ENCODE data around the gene PLA2G4B. TPM values are rescaled to one million over a fixed set of nuclear protein-coding genes. Genes with fewer than 3 reads are reported as not detected.

PLA2G4B gene
- total and polyA plus RNA-seq, 2 of the 8 experiments (the other 6 are each of a cell fraction or from before 2014, with no cell fraction given), result 4.2 to 9.2 TPM

DNA sequence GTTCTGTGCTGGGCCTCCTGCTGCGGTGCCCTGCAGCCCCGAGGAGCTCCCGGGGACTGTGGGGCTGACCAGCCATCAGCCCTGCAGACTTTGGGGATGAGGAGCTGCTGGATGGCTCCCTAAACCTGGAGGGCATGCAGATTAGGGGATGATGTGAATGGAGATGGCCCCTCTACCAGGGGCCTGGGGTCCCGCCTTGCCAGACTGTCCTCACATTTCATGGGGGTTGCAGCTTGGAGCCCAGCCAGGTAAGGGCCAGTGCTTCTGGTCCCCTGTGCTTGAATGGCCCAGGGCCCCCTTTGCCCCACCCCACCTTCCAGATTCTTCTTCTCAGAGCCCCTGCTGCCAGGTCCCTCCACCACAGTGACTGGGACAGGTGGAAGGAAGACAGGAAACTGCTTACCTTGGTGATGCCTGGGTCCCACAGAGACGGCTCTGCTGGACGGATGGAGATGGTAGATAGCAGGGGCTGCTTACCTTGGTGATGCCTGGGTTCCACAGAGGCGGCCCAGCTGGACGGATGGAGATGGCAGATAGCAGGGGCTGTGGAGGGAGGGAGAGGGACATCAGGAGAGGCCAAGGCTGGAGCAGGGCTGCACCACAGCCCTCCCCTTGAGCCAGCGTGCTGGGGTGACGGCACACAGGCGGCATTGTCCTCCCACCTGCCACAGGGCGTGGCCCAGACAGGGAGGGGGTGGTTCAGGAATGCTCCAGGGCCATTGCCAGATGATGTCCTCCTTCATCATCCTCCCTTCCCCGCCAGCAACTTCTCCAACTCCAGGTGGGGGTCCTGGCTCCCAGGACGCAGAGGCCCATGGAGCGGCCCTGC lies 55.0 kb downstream of the PLA2G4B start, which contains the start of gene SPTBN5:
SPTBN5 (minus strand) TSS at position 632 of the 829 bp plus-strand sequence; CDS start at position 76, 556 bp downstream.
- H2BK120ac ChIP-seq (replicated peaks; ENCODE audit: low read depth, low read length), result no peak within 1 kb of the TSS
- 91% methylated on average over 15 of the region's 15 CpGs; no CpG with 5 or more reads in 1 of the 2 experiments for WGBS, 2 experiments (ENCODE audit: extremely low coverage in 1 of 2, insufficient coverage in 1 of 2, insufficient read length in 1 of 2, insufficient replicate concordance in 2 of 2, low coverage in 1 of 2, low lambda C conversion rate in 2 of 2, missing lambda C conversion rate in 1 of 2)
- H4K8ac ChIP-seq (ENCODE audit: extremely low read depth, insufficient read depth, low read length), result peak within 1 kb of the TSS; percentile 31; the same call in 1 of the 2 replicates
- H2BK15ac ChIP-seq (ENCODE audit: low read length), result no peak within 1 kb of the TSS
- no peaks in the 10 kb centered on the region for H3K79me1 ChIP-seq (ENCODE audit: low read depth, low read length)
- H3K23ac ChIP-seq (ENCODE audit: insufficient read length), result no peak within 1 kb of the TSS
- no peak within 1 kb of the TSS for H2BK20ac ChIP-seq (ENCODE audit: low read length)
- no peak within 1 kb of the TSS for H2BK12ac ChIP-seq (ENCODE audit: low read depth, low read length)
- peaks cover 0 to 2% (median 0%) of the 10 kb centered on the region in 4 experiments; a peak in 3 of 7 replicates for H3K4me1 ChIP-seq (replicated peaks in 1 of 4; ENCODE audit: control insufficient read depth in 3 of 4, insufficient read depth in 4 of 4, low read length in 3 of 4)
- no peak within 1 kb of the TSS; the same call in 1 of the 2 replicates for H3K18ac ChIP-seq (ENCODE audit: extremely low read depth, low read length)
- H4K5ac ChIP-seq (ENCODE audit: insufficient read length, low read depth, low read length), result no peak within 1 kb of the TSS
- ChIA-PET POLR2A (ENCODE audit: partially characterized antibody) (interaction anchor here (1.6 kb wide), 1 partner anchor 19 kb away, joined by 3 read pairs; no protein-coding TSS in a partner anchor), CTCF (ENCODE audit: partially characterized antibody) (interaction anchor here (0.6 to 4.3 kb wide), 16 partner anchors 10 to 120 kb away, joined by 3 to 29 read pairs (median 4); partner anchors contain the start of gene MAPKBP1)
- no peak within 1 kb of the TSS for H4K91ac ChIP-seq (replicated peaks; ENCODE audit: insufficient read length, low read length)
- H3K4me3 ChIP-seq (ENCODE audit: extremely low read depth in 1 of 4, insufficient read depth in 2 of 4, low read depth in 3 of 4, low read length in 4 of 4), result no peak within 1 kb of the TSS
- no peak within 1 kb of the TSS for H2AK5ac ChIP-seq (ENCODE audit: low read depth, low read length)
- no peaks in the 10 kb centered on the region for H3K36me3 ChIP-seq (ENCODE audit: control insufficient read depth in 2 of 4, insufficient read depth in 4 of 4, low read length in 3 of 4)
- no peaks in the 10 kb centered on the region for H3K23me2 ChIP-seq (ENCODE audit: low read depth, low read length)
- H3K27me3 ChIP-seq (replicated peaks in 1 of 4; ENCODE audit: control insufficient read depth in 3 of 4, extremely low read depth in 1 of 4, insufficient read depth in 3 of 4, low read length in 3 of 4), result no peaks in the 10 kb centered on the region; a peak in 1 of 7 replicates
- H3K14ac ChIP-seq (ENCODE audit: insufficient read length), result no peak within 1 kb of the TSS
- FAIRE-seq (no peak), DNase-seq (ENCODE audit: low read depth in 1 of 2, low spot score in 2 of 2) (no peak)
- H3K4ac ChIP-seq (replicated peaks; ENCODE audit: insufficient read length, low read depth, low read length), result no peak within 1 kb of the TSS
- no peaks in the 10 kb centered on the region for H4K20me1 ChIP-seq (replicated peaks in 1 of 2; ENCODE audit: control insufficient read depth in 1 of 2, insufficient read depth in 2 of 2, low read length in 2 of 2)
- H3K27ac ChIP-seq (ENCODE audit: low read depth, low read length), result no peak within 1 kb of the TSS
- H3K9ac ChIP-seq (replicated peaks in 1 of 4; ENCODE audit: extremely low read depth in 1 of 4, low read depth in 3 of 4, low read length in 3 of 4), result no peak within 1 kb of the TSS
- no peak within 1 kb of the TSS for H3K56ac ChIP-seq (replicated peaks; ENCODE audit: insufficient read length, low read depth, low read length)
- no peaks in the 10 kb centered on the region for H3K79me2 ChIP-seq (ENCODE audit: control insufficient read depth in 1 of 2, insufficient read depth in 2 of 2, low read length in 2 of 2)
- H2AFZ ChIP-seq (ENCODE audit: low read length), result no peak within 1 kb of the TSS
- H3K9me3 ChIP-seq (ENCODE audit: insufficient read depth in 2 of 2, low read depth in 1 of 2, low read length in 1 of 2), result no peaks in the 10 kb centered on the region
- H2BK5ac ChIP-seq (ENCODE audit: low read depth, low read length), result no peak within 1 kb of the TSS
- H3K4me2 ChIP-seq (ENCODE audit: insufficient read depth in 1 of 2, low read depth in 2 of 2, low read length in 2 of 2), result no peak within 1 kb of the TSS
- TF ChIP-seq SAP30 (IDR thresholded peaks at IDR 0.05; ENCODE audit: insufficient read depth, insufficient replicate concordance, low read length), result no peak
- TF ChIP-seq, protein P1, sequence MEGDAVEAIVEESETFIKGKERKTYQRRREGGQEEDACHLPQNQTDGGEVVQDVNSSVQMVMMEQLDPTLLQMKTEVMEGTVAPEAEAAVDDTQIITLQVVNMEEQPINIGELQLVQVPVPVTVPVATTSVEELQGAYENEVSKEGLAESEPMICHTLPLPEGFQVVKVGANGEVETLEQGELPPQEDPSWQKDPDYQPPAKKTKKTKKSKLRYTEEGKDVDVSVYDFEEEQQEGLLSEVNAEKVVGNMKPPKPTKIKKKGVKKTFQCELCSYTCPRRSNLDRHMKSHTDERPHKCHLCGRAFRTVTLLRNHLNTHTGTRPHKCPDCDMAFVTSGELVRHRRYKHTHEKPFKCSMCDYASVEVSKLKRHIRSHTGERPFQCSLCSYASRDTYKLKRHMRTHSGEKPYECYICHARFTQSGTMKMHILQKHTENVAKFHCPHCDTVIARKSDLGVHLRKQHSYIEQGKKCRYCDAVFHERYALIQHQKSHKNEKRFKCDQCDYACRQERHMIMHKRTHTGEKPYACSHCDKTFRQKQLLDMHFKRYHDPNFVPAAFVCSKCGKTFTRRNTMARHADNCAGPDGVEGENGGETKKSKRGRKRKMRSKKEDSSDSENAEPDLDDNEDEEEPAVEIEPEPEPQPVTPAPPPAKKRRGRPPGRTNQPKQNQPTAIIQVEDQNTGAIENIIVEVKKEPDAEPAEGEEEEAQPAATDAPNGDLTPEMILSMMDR (IDR thresholded peaks at IDR 0.05; ENCODE audit: control extremely low read depth in 1 of 3, insufficient read depth in 1 of 3, low read depth in 1 of 3, low read length in 3 of 3), result no peak
